CD4-positive, alpha-beta memory T cell (primary cell): ENCODE results near the gene PRKCD. TPM values are rescaled to one million over a fixed set of nuclear protein-coding genes. Genes with fewer than 3 reads are reported as not detected.

Experiments
- CTCF ChIA-PET: fragments of 350-600 bp; sonication (Branson Sonifier 250); formaldehyde crosslinking; loops from one replicate; lab custom pipeline; 2021; ENCODE audit warnings: inconsistent platforms; ENCODE audit not compliant: partially characterized antibody; lab: Charles Lee
- POLR2A ChIA-PET: fragments of 350-600 bp; sonication (Branson Sonifier 250); formaldehyde crosslinking; loops from one replicate; lab custom pipeline; 2021; ENCODE audit not compliant: partially characterized antibody; lab: Charles Lee
- DNase-seq, 5 donors: peaks; one replicate each; pipeline versions ENCODE4 v3.0.0 to v3.0.0-alpha.2; 2020 to 2022; ENCODE audit warnings: mixed read lengths in 1 of 5
- H3K27ac ChIP-seq: one replicate; pipeline ENCODE4 v1.7.0; 2013; ENCODE audit warnings: low read depth, low read length
- H3K27me3 ChIP-seq: 2 replicates; pipeline ENCODE4 v1.7.0; 2013; ENCODE audit warnings: mild to moderate bottlenecking, low read length, moderate library complexity; ENCODE audit not compliant: insufficient read depth
- H3K36me3 ChIP-seq: 2 replicates; pipeline ENCODE4 v1.7.0; 2013; ENCODE audit warnings: mild to moderate bottlenecking, low read length, moderate library complexity; ENCODE audit not compliant: insufficient read depth
- H3K4me1 ChIP-seq: 2 replicates; pipeline ENCODE4 v1.7.0; 2013; ENCODE audit warnings: mild to moderate bottlenecking, low read length, moderate library complexity; ENCODE audit not compliant: insufficient read depth
- H3K4me3 ChIP-seq, 2 donors: one replicate each; pipeline ENCODE4 v1.7.0; 2013; ENCODE audit warnings: low read length in 2 of 2, mild to moderate bottlenecking in 1 of 2
- H3K9me3 ChIP-seq, 2 donors: one replicate each; pipeline ENCODE4 v1.7.0; 2013; ENCODE audit warnings: low read length in 2 of 2, control low read depth in 1 of 2; ENCODE audit not compliant: control insufficient read depth in 1 of 2
- H3K27ac Mint-ChIP-seq, 7 donors: one replicate each; pipeline ENCODE4 v1.8.0; 2020 to 2021; ENCODE audit warnings: mixed read lengths in 7 of 7, mild to moderate bottlenecking in 6 of 7, inconsistent platforms in 3 of 7, moderate library complexity in 3 of 7
- H3K27me3 Mint-ChIP-seq, 2 donors: one replicate each; pipeline ENCODE4 v1.8.0; 2020 to 2021; ENCODE audit warnings: mixed read lengths in 2 of 2
- H3K36me3 Mint-ChIP-seq, 2 donors: one replicate each; pipeline ENCODE4 v1.8.0; 2020 to 2021; ENCODE audit warnings: mixed read lengths in 2 of 2, inconsistent platforms in 1 of 2, mild to moderate bottlenecking in 1 of 2
- H3K4me1 Mint-ChIP-seq, 4 donors: one replicate each; pipeline ENCODE4 v1.8.0; 2020 to 2021; ENCODE audit warnings: mixed read lengths in 4 of 4, mild to moderate bottlenecking in 1 of 4
- H3K4me3 Mint-ChIP-seq, 8 donors: one replicate each; pipeline ENCODE4 v1.8.0; 2020 to 2021; ENCODE audit warnings: mixed read lengths in 8 of 8, mild to moderate bottlenecking in 7 of 8, moderate library complexity in 6 of 8, inconsistent platforms in 3 of 8
- H3K9me3 Mint-ChIP-seq, 8 donors: one replicate each; pipeline ENCODE4 v1.8.0; 2020 to 2021; ENCODE audit warnings: mixed read lengths in 8 of 8, mild to moderate bottlenecking in 5 of 8, inconsistent platforms in 3 of 8, moderate library complexity in 1 of 8
- intact Hi-C: fragments of 100-400 bp; cut with micrococcal nuclease; formaldehyde crosslinking; loops from one replicate; pipeline ENCODE4 v1.15.1; 2023
- polyA plus RNA-seq, 2 donors: library from polyadenylated mRNA; unstranded; fragments of 300-500 nt; fragmentation: Illumina TruSeq; gene quantifications; one replicate each; pipeline ENCODE4 v1.2.3, GENCODE V29; 2021
- total RNA-seq, 2 experiments: library from RNA; stranded (reverse); gene quantifications; one replicate each; pipeline ENCODE4 v1.2.3, GENCODE V29; 2021

Gene PRKCD
- total and polyA plus RNA-seq, 4 experiments from 2014 or later: 6.6 to 26.4 (median 16.1) TPM

- Histone ChIP-seq H3K36me3 (peaks cover 87% of the 10 kb centered on the region), H3K4me3 (no peak overlapping the region), H3K9me3 (no peaks in the 10 kb centered on the region), H3K4me1 (no peaks in the 10 kb centered on the region), H3K27ac (no peak overlapping the region), H3K27me3 (no peaks in the 10 kb centered on the region)
- Mint-ChIP-seq H3K36me3 (peaks cover 40 to 77% of the 10 kb centered on the region in 2 donors), H3K4me3 (no peak overlapping the region), H3K27me3 (no peaks in the 10 kb centered on the region), H3K27ac (no peak overlapping the region), H3K4me1 (peaks cover 0 to 3% (median 0%) of the 10 kb centered on the region in 4 donors), H3K9me3 (no peaks in the 10 kb centered on the region)
- POLR2A ChIA-PET: no interaction called here
- CTCF ChIA-PET: no interaction called here
- DNase-seq: no peak
- intact Hi-C loops: no loop called here
These were observed 69.1 kb downstream of the PRKCD start for GRCh38 chr3:53230041-53230621.

- H3K27me3 Mint-ChIP-seq: no peaks in the 10 kb centered on the region
- Histone ChIP-seq H3K4me1 (no peaks in the 10 kb centered on the region), H3K27ac (no peak overlapping the region), H3K36me3 (peaks cover 88% of the 10 kb centered on the region), H3K27me3 (no peaks in the 10 kb centered on the region), H3K4me3 (no peak overlapping the region), H3K9me3 (no peaks in the 10 kb centered on the region)
- intact Hi-C loops: no loop called here
- no peak for DNase-seq
- peaks cover 0 to 3% (median under 1%) of the 10 kb centered on the region in 4 donors for H3K4me1 Mint-ChIP-seq
- no peaks in the 10 kb centered on the region for H3K9me3 Mint-ChIP-seq
- H3K36me3 Mint-ChIP-seq: peaks cover 33 to 74% of the 10 kb centered on the region in 2 donors
- H3K27ac Mint-ChIP-seq: peak overlapping the region in 1 of 7 donors; percentile 23
- POLR2A ChIA-PET: no interaction called here
- no peak overlapping the region for H3K4me3 Mint-ChIP-seq
- CTCF ChIA-PET: no interaction called here
These were observed 69.8 kb downstream of the PRKCD start for GRCh38 chr3:53230789-53231188.

GRCh38 chr3:53231532-53232511 lies 70.8 kb downstream of the PRKCD start:
- H3K36me3 Mint-ChIP-seq: peaks cover 24 to 66% of the 10 kb centered on the region in 2 donors
- peaks cover 0 to 3% (median under 1%) of the 10 kb centered on the region in 4 donors for H3K4me1 Mint-ChIP-seq
- intact Hi-C loops: no loop called here
- no peak overlapping the region for H3K4me3 Mint-ChIP-seq
- ChIA-PET CTCF (interaction anchor here (3.0 kb wide), 1 partner anchor 11 kb away, joined by 16 read pairs; no protein-coding TSS in a partner anchor), POLR2A (interaction anchor here (0.6 kb wide), 1 partner anchor 339 kb away, joined by 3 read pairs; no protein-coding TSS in a partner anchor)
- H3K9me3 ChIP-seq: no peaks in the 10 kb centered on the region
- H3K27me3 ChIP-seq: no peaks in the 10 kb centered on the region
- H3K4me3 ChIP-seq: no peak overlapping the region
- H3K36me3 ChIP-seq: peaks cover 81% of the 10 kb centered on the region
- H3K27ac Mint-ChIP-seq: peak overlapping the region in 3 of 7 donors; percentile 37 to 83 (median 70)
- DNase-seq: no peak
- H3K27ac ChIP-seq: no peak overlapping the region
- peaks cover 0 to 1% (median 0%) of the 10 kb centered on the region in 8 donors for H3K9me3 Mint-ChIP-seq
- H3K27me3 Mint-ChIP-seq: no peaks in the 10 kb centered on the region
- H3K4me1 ChIP-seq: no peaks in the 10 kb centered on the region

GRCh38 chr3:53232641-53233377 lies 71.8 kb downstream of the PRKCD start:
- H3K9me3 ChIP-seq: no peaks in the 10 kb centered on the region
- H3K27ac ChIP-seq: no peak overlapping the region
- H3K4me1 ChIP-seq: no peaks in the 10 kb centered on the region
- ChIA-PET CTCF (interaction anchor here (1.9 to 3.0 kb wide), 2 partner anchors 12 to 478 kb away, joined by 5 to 16 read pairs; no protein-coding TSS in a partner anchor), POLR2A (no interaction called here)
- no peaks in the 10 kb centered on the region for H3K27me3 ChIP-seq
- DNase-seq: no peak
- Mint-ChIP-seq H3K36me3 (peaks cover 17 to 59% of the 10 kb centered on the region in 2 donors), H3K27me3 (no peaks in the 10 kb centered on the region), H3K4me1 (peaks cover 0 to 3% (median under 1%) of the 10 kb centered on the region in 4 donors), H3K27ac (peak overlapping the region in 1 of 7 donors; percentile 65), H3K9me3 (peaks cover 0 to 1% (median 0%) of the 10 kb centered on the region in 8 donors), H3K4me3 (no peak overlapping the region)
- intact Hi-C loops: no loop called here
- H3K36me3 ChIP-seq: peaks cover 74% of the 10 kb centered on the region
- H3K4me3 ChIP-seq: no peak overlapping the region

- H3K27ac ChIP-seq: no peak overlapping the region
- H3K36me3 ChIP-seq: peaks cover 71% of the 10 kb centered on the region
- CTCF ChIA-PET: interaction anchor here (1.9 to 3.0 kb wide), 2 partner anchors 14 to 476 kb away, joined by 5 to 16 read pairs; no protein-coding TSS in a partner anchor
- H3K9me3 ChIP-seq: no peaks in the 10 kb centered on the region
- Mint-ChIP-seq H3K4me3 (no peak overlapping the region), H3K27me3 (no peaks in the 10 kb centered on the region), H3K4me1 (peaks cover 0 to 3% (median under 1%) of the 10 kb centered on the region in 4 donors), H3K9me3 (peaks cover 0 to 1% (median 0%) of the 10 kb centered on the region in 8 donors), H3K27ac (peak overlapping the region in 3 of 7 donors; percentile 18 to 51 (median 50)), H3K36me3 (peaks cover 20 to 57% of the 10 kb centered on the region in 2 donors)
- no peak overlapping the region for H3K4me3 ChIP-seq
- H3K4me1 ChIP-seq: no peaks in the 10 kb centered on the region
- POLR2A ChIA-PET: no interaction called here
- no peaks in the 10 kb centered on the region for H3K27me3 ChIP-seq
- intact Hi-C loops: no loop called here
- no peak for DNase-seq
These were observed 73.3 kb downstream of the PRKCD start for GRCh38 chr3:53234130-53234840.

- DNase-seq: no peak
- CTCF ChIA-PET: interaction anchor here (1.0 kb wide), 1 partner anchor 14 kb away, joined by 4 read pairs; no protein-coding TSS in a partner anchor
- H3K27me3 Mint-ChIP-seq: no peaks in the 10 kb centered on the region
- peaks cover 71% of the 10 kb centered on the region for H3K36me3 ChIP-seq
- H3K27me3 ChIP-seq: no peaks in the 10 kb centered on the region
- peaks cover 0 to 1% (median 0%) of the 10 kb centered on the region in 8 donors for H3K9me3 Mint-ChIP-seq
- H3K4me1 Mint-ChIP-seq: peaks cover 0 to 3% (median under 1%) of the 10 kb centered on the region in 4 donors
- no peak overlapping the region for H3K27ac Mint-ChIP-seq
- no peak overlapping the region for H3K27ac ChIP-seq
- H3K4me1 ChIP-seq: no peaks in the 10 kb centered on the region
- intact Hi-C loops: no loop called here
- H3K9me3 ChIP-seq: no peaks in the 10 kb centered on the region
- POLR2A ChIA-PET: no interaction called here
- peaks cover 22 to 57% of the 10 kb centered on the region in 2 donors for H3K36me3 Mint-ChIP-seq
- H3K4me3 ChIP-seq: no peak overlapping the region
- H3K4me3 Mint-ChIP-seq: no peak overlapping the region
These were observed 73.8 kb downstream of the PRKCD start for GRCh38 chr3:53234841-53235232.
